DND-41 (cell line): Measurements from ENCODE around the gene PCDHB3.
"Not testable (repeated sequence)": the region's sequence is repeated elsewhere in the genome, so short reads cannot be mapped to it uniquely, and the experiment has no call there.

Source experiments
- CTCF ChIP-seq: IDR thresholded peaks from 2 replicates; pipeline ENCODE4 v1.5.1; 2012; ENCODE audit warnings: borderline replicate concordance, low read length, moderate library complexity, mild to moderate bottlenecking; ENCODE audit not compliant: poor library complexity, severe bottlenecking; ENCODE audit errors: extremely low read depth
- EZH2 ChIP-seq: IDR thresholded peaks from 3 replicates; pipeline ENCODE4 v1.6.1; 2012; ENCODE audit warnings: borderline replicate concordance, low read depth, mild to moderate bottlenecking, moderate library complexity, low read length, inconsistent platforms; ENCODE audit not compliant: severe bottlenecking

- TF ChIP-seq CTCF, EZH2: not testable (repeated sequence)
Observed at GRCh38 chr5:141102070-141102469, 1.8 kb downstream of the PCDHB3 start.
